Sigmoid colon (tissue), 7 donors: ENCODE data around the gene HLA-F. TPM values are rescaled to one million over a fixed set of nuclear protein-coding genes. Genes with fewer than 3 reads are reported as not detected.

Experiments used
- DNase-seq: peaks from one replicate; pipeline ENCODE4 v3.0.0-alpha.2; 2019
- H3K27ac ChIP-seq, 4 donors: fragments of 200-600 bp; sonication (generic); one replicate each; pipeline ENCODE4 v1.5.1; 2016 to 2019; ENCODE audit warnings: mild to moderate bottlenecking in 1 of 4
- H3K27me3 ChIP-seq, 3 donors: fragments of 200-600 bp; sonication (generic); one replicate each; pipeline ENCODE4 v1.5.1; 2019; ENCODE audit warnings: mild to moderate bottlenecking in 1 of 3
- H3K36me3 ChIP-seq, 4 donors: fragments of 200-600 bp; sonication (generic); one replicate each; pipeline ENCODE4 v1.5.1; 2016 to 2019
- H3K4me1 ChIP-seq, 4 donors: fragments of 200-600 bp; sonication (generic); one replicate each; pipeline ENCODE4 v1.5.1; 2017 to 2019
- H3K4me3 ChIP-seq, 4 donors: fragments of 200-600 bp; sonication (generic); one replicate each; pipeline ENCODE4 v1.5.1; 2017 to 2019; ENCODE audit warnings: mild to moderate bottlenecking in 2 of 4, moderate library complexity in 1 of 4
- H3K9me3 ChIP-seq, 4 donors: fragments of 200-600 bp in 3 of 4; sonication (generic) in 3 of 4; one replicate each; pipeline versions ENCODE4 v1.5.1 to v1.6.1; 2013 to 2019
- CTCF ChIP-seq, 4 experiments: fragments of 450-650 bp in 3 of 4; fragments of 200-600 bp in 1 of 4; IDR thresholded peaks; one replicate each; pipeline ENCODE4 v1.5.1; 2016 to 2019; ENCODE audit warnings: antibody characterized with exemption in 4 of 4, mild to moderate bottlenecking in 3 of 4, moderate library complexity in 2 of 4
- EP300 ChIP-seq, 4 donors: sonication (generic); formaldehyde crosslinking; IDR thresholded peaks; one replicate each; pipeline ENCODE4 v1.6.1; 2017; ENCODE audit warnings: antibody characterized with exemption in 4 of 4
- POLR2A ChIP-seq, 2 donors: fragments of 450-650 bp; IDR thresholded peaks; one replicate each; pipeline ENCODE4 v1.6.1; 2016; ENCODE audit warnings: antibody characterized with exemption in 2 of 2, mild to moderate bottlenecking in 2 of 2, moderate library complexity in 2 of 2
- POLR2AphosphoS5 ChIP-seq, 4 donors: sonication (generic); formaldehyde crosslinking; IDR thresholded peaks; one replicate each; pipeline ENCODE4 v1.6.1; 2017; ENCODE audit warnings: antibody characterized with exemption in 4 of 4
- WGBS, 2 donors: extraction: QIAGEN DNeasy Blood & Tissue Kit; methylation state at CpG; one replicate each; pipeline ENCODE4 v1.1.7; 2013; 5-methylcytosine and 5-hydroxymethylcytosine counted together
- intact Hi-C: fragments of 100-400 bp; cut with DNase I; formaldehyde crosslinking; loops from one replicate; pipeline ENCODE4 v1.15.1; 2023
- polyA plus RNA-seq, 3 donors: library from polyadenylated mRNA; stranded (reverse); fragments of 200-250 nt; gene quantifications; one replicate each; pipeline ENCODE4 v1.2.3, GENCODE V29; 2013
- total RNA-seq, 4 donors: library from RNA; depleted of rRNA; stranded (reverse); fragments of >200 nt; gene quantifications; one replicate each; pipeline ENCODE4 v1.1.0, GENCODE V29; 2016
- donor health status: healthy with polysubstance abuse.
- donor health status: Bipolar disorder and iron deficiency.
- donor health status: healthy.

The HLA-F gene
- total and polyA plus RNA-seq, 7 donors, result 33.4 to 504 (median 43.2) TPM

GRCh38 chr6:29758761-29759160 lies 35.5 kb downstream of the HLA-F start:
- peaks cover 0 to 38% (median 17%) of the 10 kb centered on the region in 3 donors for H3K27me3 ChIP-seq
- intact Hi-C loops, result no loop called here
- no peaks in the 10 kb centered on the region for H3K36me3 ChIP-seq
- TF ChIP-seq POLR2A (IDR thresholded peaks at IDR 0.05) (no peak), CTCF (IDR thresholded peaks at IDR 0.05) (no peak), EP300 (IDR thresholded peaks at IDR 0.05) (no peak), POLR2AphosphoS5 (IDR thresholded peaks at IDR 0.05) (no peak)
- H3K9me3 ChIP-seq, result no peaks in the 10 kb centered on the region
- H3K4me1 ChIP-seq, result no peaks in the 10 kb centered on the region
- no peak overlapping the region for H3K4me3 ChIP-seq
- DNase-seq, result no peak
- 80 to 86% methylated on average over 2 of the region's 2 CpGs for WGBS, 2 donors
- no peak overlapping the region for H3K27ac ChIP-seq

GRCh38 chr6:29759457-29759856 lies 36.2 kb downstream of the HLA-F start:
- no peak overlapping the region for H3K4me3 ChIP-seq
- TF ChIP-seq POLR2AphosphoS5 (IDR thresholded peaks at IDR 0.05) (no peak), CTCF (IDR thresholded peaks at IDR 0.05) (no peak)
- intact Hi-C loops, result no loop called here
- 73 to 83% methylated on average over 5 of the region's 5 CpGs for WGBS, 2 donors
- no peak overlapping the region for H3K27ac ChIP-seq
- H3K27me3 ChIP-seq, result peaks cover 0 to 38% (median 17%) of the 10 kb centered on the region in 3 donors
- H3K36me3 ChIP-seq, result no peaks in the 10 kb centered on the region
- no peak for DNase-seq
- no peaks in the 10 kb centered on the region for H3K9me3 ChIP-seq
- no peaks in the 10 kb centered on the region for H3K4me1 ChIP-seq

- DNase-seq, result no peak
- no peak overlapping the region for H3K27ac ChIP-seq
- no peaks in the 10 kb centered on the region for H3K4me1 ChIP-seq
- H3K4me3 ChIP-seq, result no peak overlapping the region
- H3K36me3 ChIP-seq, result no peaks in the 10 kb centered on the region
- 41 to 67% methylated on average over 3 of the region's 3 CpGs for WGBS, 2 donors
- no peaks in the 10 kb centered on the region for H3K9me3 ChIP-seq
- TF ChIP-seq EP300 (IDR thresholded peaks at IDR 0.05) (no peak), CTCF (IDR thresholded peaks at IDR 0.05) (no peak), POLR2AphosphoS5 (IDR thresholded peaks at IDR 0.05) (no peak), POLR2A (IDR thresholded peaks at IDR 0.05) (no peak)
- peaks cover 0 to 38% (median 17%) of the 10 kb centered on the region in 3 donors for H3K27me3 ChIP-seq
- intact Hi-C loops, result no loop called here
Measured at GRCh38 chr6:29760328-29760727, 37.1 kb downstream of the HLA-F start.

- Histone ChIP-seq H3K9me3 (no peaks in the 10 kb centered on the region), H3K27me3 (peaks cover 0 to 28% (median 12%) of the 10 kb centered on the region in 3 donors), H3K4me1 (no peaks in the 10 kb centered on the region), H3K27ac (no peak overlapping the region), H3K4me3 (no peak overlapping the region), H3K36me3 (no peaks in the 10 kb centered on the region)
- DNase-seq, result no peak
- WGBS, 2 donors, result 42 to 62% methylated on average over 4 of the region's 4 CpGs
- TF ChIP-seq POLR2AphosphoS5 (IDR thresholded peaks at IDR 0.05), result no peak
- TF ChIP-seq POLR2A (IDR thresholded peaks at IDR 0.05), result no peak
- no peak for TF ChIP-seq EP300 (IDR thresholded peaks at IDR 0.05)
- TF ChIP-seq CTCF (IDR thresholded peaks at IDR 0.05), result no peak
- intact Hi-C loops, result no loop called here
Measured at GRCh38 chr6:29762051-29762450, 38.8 kb downstream of the HLA-F start.

- WGBS, 2 donors, result 34 to 56% methylated on average over 2 of the region's 2 CpGs
- H3K27ac ChIP-seq, result no peak overlapping the region
Measured at GRCh38 chr6:29762781-29763214, 39.6 kb downstream of the HLA-F start.

More at GRCh38 chr6:29762781-29763214, 39.6 kb downstream of the HLA-F start:
- intact Hi-C loops, result no loop called here
- Histone ChIP-seq H3K4me3 (no peak overlapping the region), H3K36me3 (no peaks in the 10 kb centered on the region), H3K4me1 (no peaks in the 10 kb centered on the region), H3K9me3 (no peaks in the 10 kb centered on the region), H3K27me3 (peaks cover 0 to 21% (median 5%) of the 10 kb centered on the region in 3 donors)
- TF ChIP-seq POLR2AphosphoS5 (IDR thresholded peaks at IDR 0.05) (no peak), POLR2A (IDR thresholded peaks at IDR 0.05) (no peak), CTCF (IDR thresholded peaks at IDR 0.05) (no peak), EP300 (IDR thresholded peaks at IDR 0.05) (no peak)
- no peak for DNase-seq
